Activated gamma-delta T cell treated with anti-CD3 and anti-CD28 coated beads, Interleukin-2, amount 50 U/mL, for 16 hours (primary cell): ENCODE results near the gene HOMER1.

Experiments used
- DNase-seq: peaks from one replicate; pipeline ENCODE4 v3.0.0-alpha.2; 2020; ENCODE audit warnings: low read depth

HOMER1 gene, protein sequence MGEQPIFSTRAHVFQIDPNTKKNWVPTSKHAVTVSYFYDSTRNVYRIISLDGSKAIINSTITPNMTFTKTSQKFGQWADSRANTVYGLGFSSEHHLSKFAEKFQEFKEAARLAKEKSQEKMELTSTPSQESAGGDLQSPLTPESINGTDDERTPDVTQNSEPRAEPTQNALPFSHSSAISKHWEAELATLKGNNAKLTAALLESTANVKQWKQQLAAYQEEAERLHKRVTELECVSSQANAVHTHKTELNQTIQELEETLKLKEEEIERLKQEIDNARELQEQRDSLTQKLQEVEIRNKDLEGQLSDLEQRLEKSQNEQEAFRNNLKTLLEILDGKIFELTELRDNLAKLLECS

DNA sequence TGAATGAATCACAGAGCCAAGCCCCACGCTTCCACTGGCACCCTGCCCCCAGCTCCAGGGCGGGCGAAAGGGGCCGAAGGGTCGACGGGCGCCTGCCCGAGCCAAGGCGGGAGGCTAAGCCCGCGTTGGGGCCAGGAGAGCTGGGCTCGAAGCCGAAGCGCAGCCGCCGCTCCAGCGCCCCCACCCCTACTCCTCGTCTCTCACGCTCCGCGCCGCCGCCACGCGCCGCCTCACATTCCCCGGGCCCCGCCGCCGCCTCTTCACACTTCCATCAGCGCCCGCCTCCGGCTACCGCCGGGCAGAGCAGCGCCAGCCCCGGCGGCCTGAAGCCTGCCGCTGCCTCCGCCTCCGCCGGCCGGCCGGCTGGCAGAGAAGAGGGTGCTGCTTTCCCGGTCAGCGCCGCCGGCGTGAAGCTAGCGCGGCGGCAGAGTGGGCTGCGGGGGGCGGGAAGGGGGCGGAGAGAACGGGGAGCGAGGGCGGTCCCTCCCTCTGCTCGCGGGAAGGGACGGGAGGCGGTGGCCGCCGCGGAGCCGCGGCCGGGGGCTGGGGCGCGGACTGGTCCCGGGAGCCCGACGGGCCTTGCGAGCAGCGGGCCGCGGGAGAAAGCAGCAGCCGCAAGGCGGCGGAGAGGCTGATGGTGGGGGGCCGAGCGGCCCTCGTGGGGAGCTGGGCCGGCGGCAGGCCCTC lies at the start of gene HOMER1:
TSS of gene HOMER1 (minus strand) at position 431 of the 687 bp plus-strand sequence. CDS start 1,360 bp downstream, outside the sequence.
- DNase-seq: peak; percentile 56

DNA sequence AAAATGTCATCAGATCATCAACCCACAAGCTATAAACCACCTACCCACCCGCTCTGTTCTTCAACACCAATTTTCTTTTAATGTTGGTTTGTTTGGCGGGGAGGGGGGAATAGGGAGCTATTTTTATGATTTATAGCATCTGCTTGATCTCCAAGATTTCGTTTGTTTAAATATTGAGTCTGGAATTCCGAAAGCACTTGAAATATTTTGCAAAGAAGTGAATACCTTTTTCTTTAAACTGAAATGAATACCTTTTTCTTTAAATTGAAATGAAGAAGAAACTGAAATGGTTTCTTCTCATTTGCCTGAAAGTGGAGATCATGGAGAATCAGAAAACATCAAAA lies 49.3 kb upstream of the HOMER1 start:
- no peak for DNase-seq

DNA sequence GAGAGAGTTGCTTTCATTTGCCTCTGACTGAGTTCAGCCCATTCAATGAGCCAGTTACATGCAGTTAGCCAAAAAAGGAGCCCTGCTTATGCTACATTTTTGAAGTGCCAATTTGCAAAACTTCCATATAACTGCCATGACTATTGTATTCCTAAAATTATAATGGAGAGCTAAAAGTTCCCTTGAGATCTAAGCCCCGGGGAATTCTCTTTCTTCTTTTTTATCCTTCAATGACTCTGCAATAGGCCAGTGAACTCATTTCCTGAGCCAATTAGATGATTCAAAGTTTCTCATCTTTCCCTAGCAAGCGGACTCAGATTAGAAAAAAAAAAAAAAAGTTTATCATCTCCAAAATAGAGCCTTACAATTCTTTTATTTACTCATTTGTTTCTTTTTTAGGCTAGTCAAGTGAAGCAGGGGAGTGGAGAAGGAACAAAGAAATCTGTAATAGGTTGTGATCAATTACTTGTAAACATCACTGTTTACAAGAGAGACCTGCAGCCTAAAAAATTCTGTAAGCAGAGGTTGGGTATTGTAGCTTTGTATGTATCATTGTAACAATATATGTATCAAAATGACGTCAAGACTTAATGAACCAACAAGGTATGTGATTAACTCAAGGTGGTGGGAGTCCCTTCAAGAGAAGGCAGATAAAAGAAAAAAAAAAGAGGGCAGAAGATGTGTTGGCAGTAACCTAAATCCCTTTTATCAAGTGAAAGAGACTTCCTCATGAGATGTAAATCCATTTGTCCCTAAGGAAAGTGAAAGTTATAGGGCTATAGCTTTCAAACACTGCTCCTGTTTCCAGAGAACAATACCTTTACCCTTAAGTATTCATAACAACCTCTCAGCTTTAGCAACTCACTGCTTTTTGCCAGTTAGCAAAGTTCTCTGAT lies 48.7 kb upstream of the HOMER1 start:
- DNase-seq: no peak

DNA sequence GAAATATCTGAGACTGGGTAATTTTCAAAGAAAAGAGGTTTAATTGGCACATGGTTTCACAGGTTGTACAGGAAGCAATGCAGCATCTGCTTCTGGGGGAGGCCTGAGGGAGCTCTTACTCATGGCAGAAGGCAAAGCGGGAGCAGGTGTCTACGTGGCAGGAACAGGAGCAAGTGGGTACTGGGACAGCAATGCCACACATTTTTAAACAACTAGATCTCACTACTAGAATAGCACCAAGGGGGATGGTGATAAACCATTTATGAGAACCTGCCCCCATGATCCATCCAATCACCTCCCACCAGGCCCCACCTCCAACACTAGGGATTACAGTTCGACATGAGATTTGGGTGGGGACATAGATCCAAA lies 47.6 kb upstream of the HOMER1 start:
- no peak for DNase-seq

DNA sequence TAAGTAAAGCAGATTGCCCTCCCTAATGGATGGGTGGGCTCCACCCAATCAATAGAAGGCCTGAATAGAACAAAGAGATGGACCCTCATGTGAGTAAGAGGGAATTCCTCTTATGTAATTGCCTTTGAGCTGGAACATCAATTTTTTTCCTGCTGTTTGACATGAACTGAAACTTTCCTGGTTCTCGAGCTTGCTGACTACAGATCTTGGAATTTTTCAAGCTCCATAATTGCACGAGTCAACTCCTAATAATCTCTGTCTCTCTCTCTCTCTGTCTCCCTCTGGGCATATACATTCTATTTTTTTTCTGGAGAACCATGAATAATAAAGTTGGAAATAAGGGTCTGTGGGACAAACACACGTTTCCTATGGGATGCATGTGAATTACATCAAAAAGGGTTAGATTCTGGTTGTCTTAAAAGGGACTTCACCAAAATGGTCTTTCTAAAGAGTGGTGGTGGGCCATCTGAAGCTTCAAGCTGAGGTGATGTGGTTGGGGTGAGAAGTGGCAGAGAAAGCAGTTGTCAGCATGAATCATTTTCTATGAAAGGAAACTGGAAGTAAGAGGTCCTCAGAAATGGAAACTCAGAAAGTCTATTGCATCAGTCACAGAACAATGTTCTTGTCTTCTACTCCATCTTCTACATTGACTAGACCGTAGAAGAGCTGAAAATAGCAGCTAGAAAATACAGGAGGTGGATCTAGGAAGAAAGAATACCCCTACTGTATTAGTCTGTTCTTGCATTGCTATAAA lies 47.0 kb upstream of the HOMER1 start:
- DNase-seq: no peak

DNA sequence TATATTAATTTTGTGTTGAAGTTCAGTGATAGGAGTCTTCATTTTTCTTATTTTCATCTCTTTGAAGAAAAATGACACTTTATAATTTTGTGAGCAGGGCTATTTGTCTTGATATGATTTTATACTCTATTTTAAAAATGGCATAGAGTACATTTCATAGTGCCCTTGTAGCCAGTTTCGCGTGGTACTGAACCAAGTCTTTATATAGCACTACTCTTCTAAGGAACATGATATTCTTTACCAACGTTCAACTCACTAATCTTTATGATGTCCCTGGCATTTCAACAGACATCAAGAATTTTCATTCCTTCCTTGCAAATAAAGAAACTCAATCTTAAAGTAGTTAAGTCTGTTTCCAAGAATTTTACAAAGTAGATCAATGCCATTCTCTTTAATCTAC lies 41.5 kb upstream of the HOMER1 start:
- no peak for DNase-seq

DNA sequence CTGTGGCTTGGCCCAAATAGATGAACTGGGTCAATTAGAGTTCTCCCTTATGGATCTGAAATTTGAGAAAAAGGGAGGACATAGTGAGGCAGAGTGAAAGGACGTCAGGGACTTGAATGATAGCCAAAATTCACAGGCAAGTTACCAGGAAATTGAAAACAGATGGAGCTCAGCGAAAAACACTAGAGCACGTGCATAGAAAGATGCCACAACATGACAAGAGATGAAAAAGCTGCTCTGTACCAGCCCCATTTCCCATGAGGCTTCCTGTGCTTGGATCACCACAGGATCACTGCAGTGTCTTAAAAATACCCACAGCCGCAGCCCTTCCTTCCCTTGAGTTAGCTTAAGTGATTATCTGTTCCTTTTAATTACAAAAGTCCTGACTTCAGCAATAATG lies 39.0 kb upstream of the HOMER1 start:
- no peak for DNase-seq

DNA sequence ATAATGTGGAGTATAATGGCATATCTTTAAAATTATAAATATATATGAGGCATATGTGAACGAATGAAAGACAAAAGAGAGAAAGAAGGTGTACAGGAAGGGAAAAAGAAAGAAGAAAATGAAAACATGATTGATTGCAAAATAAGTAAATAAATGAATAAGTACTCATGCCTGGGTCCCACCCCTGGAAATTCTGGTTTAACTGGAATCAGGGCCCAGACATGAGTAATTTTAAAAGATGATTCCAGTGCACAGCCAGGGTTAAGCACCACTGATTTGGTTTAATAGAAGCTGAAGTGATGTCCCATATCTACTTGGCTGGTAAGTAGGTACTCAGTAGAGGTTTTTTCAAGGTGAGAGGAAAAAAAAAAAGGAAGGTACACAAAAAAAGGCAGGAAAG lies 34.0 kb upstream of the HOMER1 start:
- DNase-seq: no peak

DNA sequence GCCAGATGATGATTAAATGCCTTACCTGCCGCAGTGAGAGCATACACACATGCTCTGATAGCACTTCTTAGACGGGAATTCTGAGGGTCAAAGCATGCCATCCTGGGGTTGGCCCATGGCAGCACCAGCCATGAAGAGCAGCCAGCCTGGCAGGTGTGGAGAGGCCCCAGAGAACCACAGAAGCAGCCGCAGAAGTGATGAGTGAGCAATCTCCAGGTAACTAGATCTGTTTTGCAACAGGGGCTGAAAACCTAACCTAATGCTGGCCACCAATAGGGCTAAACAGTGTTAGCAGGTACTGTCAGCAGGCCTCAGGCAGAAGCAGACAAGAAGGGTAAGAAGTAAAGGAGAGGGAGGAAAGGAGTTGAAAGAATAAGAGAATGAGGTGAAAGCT lies 33.5 kb upstream of the HOMER1 start:
- DNase-seq: no peak

DNA sequence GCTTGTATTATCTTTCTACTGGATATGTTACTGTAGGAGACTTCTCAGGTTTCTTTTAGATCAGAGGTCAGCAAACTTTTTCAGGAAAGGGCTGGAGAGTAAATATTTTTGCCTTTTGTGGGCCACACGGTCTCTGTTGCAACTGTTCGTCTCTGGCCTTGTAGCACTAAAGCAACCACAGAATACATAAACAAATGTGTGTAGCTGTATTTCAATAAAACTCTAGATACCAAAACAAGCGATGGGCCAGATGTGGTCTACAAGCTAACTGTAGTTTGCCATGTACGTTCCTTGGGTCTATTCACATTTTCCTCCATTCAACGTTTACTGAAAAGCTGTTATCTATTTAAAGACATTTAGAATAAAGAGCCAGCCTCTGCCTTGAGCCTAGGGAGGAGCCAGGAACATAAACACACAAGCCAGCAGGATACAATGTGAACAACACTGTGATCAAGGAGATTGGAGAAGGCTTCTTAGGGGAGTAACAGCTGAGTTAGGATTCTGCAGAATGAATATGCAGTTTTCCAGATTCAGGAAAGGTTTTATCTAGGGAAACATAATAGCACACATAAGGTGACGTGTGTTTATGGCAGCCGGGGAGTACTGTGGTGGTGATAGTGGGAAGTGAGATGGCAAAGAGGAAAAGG lies 33.0 kb upstream of the HOMER1 start:
- no peak for DNase-seq

DNA sequence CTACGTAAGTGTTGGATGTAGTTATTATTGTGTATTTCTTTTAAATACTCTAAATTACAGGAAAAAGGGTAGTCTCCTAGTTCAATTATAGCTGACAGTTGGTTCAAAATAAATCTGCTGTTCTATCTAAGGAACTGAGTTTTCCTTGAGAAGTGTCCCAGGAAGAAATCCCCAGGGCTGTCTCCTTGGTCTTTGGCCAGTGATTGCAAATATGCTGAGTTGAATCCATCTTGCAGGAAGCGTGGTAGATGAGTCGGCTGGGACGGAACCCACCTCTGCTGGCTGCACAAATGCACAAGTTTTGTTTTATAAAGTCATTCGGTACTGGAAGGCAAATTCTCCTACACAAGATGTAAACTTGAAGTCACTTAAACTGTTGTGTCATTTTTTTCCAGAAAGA lies 30.2 kb upstream of the HOMER1 start:
- no peak for DNase-seq

DNA sequence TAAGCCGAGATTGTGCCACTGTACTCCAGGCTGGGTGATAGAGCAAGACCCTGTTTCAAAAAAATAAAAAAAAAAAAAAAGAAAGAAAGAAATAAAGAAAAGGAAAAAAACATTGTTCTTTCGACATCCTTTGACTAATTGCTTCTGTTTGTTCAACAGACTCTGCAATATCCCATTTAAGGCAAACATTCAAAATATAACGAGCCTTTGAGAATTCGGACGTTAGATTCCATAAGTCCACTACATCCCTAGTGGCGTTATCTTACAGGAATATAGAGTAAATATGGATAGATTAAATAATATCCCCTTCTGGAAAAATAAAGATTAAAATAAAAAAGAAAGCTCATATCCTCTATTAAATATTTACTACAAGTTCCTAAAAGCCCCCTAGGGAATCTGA lies 27.0 kb upstream of the HOMER1 start:
- no peak for DNase-seq

DNA sequence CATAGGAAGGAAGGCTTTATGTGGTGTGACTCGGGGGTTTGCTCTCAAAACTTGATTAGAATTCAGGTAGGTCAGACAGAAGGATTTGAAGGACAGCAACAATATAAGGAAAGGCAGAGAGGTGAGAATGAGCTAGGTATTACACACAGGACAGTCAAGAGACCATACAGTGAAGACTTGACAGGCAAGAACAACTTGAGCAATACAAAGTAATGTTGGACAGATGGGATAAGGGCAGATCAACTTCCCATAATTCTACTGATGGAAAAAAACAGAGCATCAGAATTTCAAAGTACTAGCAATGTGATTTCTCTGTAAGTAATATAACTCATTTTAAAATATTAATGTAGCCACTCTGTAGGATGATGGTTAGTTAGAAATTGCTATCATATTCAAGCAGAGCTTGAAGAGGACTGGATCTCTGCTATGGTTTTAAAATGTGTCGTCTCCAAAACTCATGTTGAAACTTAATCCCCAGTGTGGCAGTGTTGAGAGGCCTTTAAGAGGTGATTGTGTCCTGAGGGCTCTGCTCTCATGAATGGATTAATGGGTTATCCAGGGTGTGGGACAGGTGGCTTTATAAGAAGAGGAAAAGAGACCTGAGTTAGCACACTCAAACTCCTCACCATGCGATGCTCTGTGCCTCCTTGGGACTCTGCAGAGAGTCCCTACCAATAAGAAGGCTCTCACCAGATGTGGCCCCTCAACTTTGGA lies 22.4 kb upstream of the HOMER1 start:
- no peak for DNase-seq

DNA sequence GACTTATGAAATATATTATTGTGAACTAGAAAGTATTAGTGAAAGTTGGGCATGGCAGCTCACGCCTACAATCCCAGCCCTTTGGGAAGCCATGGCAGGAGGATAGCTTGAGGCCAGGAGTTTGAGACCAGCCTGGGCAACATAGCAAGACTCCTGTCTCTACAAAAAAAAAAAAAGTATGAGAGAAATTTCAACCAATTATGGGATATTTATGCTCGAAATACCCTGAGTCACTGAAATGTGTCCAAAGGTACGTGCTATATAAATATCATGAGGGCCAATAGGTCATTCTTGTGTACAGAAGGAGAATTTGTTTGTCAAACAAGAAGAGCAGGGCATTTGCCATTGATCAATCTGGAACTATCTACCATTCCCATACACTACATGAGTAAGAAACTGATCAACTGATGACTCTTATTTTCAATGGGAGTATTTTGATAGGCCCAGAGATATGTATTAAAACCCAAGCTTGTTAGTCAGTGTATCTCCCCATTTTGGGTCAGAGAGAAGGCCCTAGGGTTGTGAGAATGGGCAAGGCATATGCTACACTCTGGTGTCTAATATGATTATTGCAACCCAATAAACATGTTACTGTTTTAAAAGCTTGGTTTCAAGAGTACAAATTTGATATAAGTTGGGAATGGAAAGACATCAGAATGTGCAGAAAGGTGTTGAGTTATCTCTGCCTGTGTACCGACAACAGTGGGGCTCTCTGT lies 21.7 kb upstream of the HOMER1 start:
- no peak for DNase-seq

DNA sequence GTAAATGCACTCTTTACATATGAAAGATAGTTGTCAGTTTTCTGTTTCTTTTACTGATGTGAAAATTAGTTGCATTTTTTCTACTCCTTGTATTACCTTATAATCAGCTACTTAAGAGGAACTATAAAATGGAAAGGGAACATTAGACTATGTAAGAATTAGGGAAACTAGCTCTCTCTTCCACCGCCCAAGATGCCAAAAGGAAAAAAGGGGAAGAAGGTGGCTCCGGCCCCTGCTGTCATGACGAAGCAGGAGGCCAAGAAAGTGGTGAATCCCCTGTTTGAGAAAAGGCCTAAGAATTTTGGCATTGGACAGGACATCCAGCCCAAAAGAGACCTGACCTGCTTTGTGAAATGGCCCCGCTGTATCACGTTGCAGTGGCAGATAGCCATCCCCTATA lies 15.2 kb upstream of the HOMER1 start:
- DNase-seq: no peak

DNA sequence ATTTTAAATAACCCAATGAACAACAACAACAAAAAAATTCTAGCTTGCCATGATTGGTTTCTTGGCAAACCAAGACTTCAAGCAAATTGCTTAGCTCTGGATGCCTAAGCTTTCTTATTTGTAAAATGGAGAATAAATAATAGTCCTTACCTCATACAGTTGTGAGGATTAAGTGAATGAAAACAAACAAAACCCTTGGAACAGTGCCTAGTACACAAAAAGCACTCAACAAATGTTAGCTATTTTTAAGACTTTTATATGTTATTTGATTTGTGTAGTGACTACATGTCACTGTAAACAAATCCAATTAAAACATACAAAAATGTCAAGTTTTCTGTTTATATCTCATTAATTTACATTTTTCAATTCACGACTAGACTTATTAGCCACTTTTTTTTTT lies 13.5 kb upstream of the HOMER1 start:
- no peak for DNase-seq

DNA sequence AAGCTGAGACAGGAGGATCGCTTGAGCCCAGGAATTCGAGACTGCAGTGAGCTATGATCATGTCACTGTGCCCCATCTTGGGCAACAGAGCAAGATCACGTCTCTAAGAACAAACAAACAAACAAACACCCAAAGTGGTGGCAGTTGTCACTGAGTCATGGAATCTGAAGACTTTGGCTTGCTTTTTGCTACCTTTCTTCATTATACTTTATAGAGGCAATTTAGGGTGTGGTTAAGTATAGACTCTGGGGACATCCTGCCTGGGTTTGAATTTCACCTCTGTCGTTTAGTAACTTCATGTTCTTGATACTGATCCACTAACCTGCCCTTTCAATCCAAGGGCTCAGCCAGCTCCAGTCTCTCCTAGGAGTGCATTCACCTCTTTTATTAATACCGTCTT lies 13.0 kb upstream of the HOMER1 start:
- DNase-seq: no peak

DNA sequence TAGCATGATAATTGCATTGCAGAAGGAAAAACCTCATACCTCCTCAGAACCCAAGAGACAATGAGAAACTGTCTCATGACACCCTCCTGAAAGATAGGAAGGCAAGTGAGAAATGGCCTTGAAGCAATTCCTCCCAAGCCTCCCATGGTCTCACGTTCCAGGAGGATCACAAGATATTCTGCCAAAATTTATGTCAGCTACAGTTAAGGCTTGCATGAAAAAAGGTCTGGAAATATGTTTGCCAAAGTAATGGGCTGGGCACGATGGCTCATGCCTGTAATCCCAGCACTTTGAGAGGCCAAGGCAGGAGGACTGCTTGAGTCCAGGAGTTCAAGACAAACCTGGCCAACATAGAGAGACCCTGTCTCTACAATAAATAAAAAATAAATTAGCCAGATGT lies 12.6 kb upstream of the HOMER1 start:
- DNase-seq: no peak

DNA sequence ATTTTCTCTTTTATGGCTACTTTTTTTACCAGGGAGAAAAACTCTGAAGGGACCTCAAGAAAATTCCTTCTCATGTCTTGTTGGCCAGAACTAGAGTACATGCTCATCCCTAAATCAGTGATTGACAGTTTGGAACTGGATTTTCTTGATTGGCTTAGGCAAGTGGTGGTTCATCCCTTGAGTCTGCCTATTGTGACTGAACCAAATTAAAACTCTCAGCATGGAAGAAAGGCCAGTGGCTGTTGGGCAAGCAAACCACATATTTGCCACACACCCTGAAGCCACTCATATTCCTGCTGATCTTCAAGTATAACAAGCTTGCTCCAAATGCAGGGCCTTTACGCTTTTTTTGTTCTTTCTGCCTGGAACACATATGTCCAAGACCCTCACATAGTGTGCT lies 7.2 kb upstream of the HOMER1 start:
- no peak for DNase-seq

DNA sequence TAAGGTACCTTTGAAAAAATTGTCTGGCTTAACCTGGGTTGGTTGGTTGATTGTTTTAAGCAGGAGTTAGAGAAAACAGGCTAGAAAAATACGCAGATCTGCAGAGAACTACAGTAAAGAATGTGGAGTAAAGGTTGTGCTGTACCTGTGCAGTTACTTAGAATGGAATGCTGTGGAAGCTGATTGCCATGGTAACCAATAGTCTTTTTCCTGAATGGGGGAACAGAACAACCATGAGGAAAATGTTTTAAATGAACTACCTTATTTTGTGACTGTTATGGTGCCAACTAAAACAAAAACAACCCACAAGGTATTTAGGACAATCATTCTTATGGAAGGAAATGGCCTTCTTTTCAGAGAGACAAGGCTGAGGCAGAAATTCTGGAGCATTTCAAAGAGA lies 4.8 kb upstream of the HOMER1 start:
- DNase-seq: no peak
